HEK293 (cell line): ENCODE data around the gene DPM1.

Source experiments
- CTCF ChIA-PET: fragments of 350-600 bp; formaldehyde crosslinking; extraction: SDS; loops from one replicate; lab custom pipeline; 2021; ENCODE audit warnings: antibody characterized with exemption; lab: Yijun Ruan, JAX
- POLR2A ChIA-PET: fragments of 300-600 bp; formaldehyde crosslinking; extraction: SDS; loops from one replicate; lab custom pipeline; 2020; ENCODE audit warnings: antibody characterized with exemption, inconsistent platforms; lab: Yijun Ruan, JAX
- H3K27ac ChIP-seq: fragments of 200-500 bp; sonication (Bioruptor generic); 2 replicates; pipeline ENCODE4 v1.5.1; 2014; ENCODE audit warnings: low read depth, low read length, control low read depth, inconsistent platforms; ENCODE audit errors: extremely low read depth
- H3K36me3 ChIP-seq, 2 experiments: fragments of 200-500 bp in 1 of 2; sonication (Bioruptor generic) in 1 of 2; 1 replicate in 1 of 2; 2 replicates in 1 of 2; pipeline ENCODE4 v1.5.1; 2014 to 2017; ENCODE audit warnings: inconsistent platforms in 2 of 2, low read length in 2 of 2; ENCODE audit not compliant: control insufficient read depth in 2 of 2, insufficient read depth in 1 of 2
- H3K4me1 ChIP-seq: fragments of 200-500 bp; sonication (Bioruptor generic); 2 replicates; pipeline ENCODE4 v1.5.1; 2014; ENCODE audit warnings: mild to moderate bottlenecking, low read length, inconsistent platforms; ENCODE audit not compliant: control insufficient read depth, insufficient read depth
- H3K4me3 ChIP-seq: 2 replicates; pipeline ENCODE4 v1.5.1; 2011; ENCODE audit warnings: low read depth, mild to moderate bottlenecking, control low read depth, low read length, moderate library complexity
- H3K9me3 ChIP-seq: fragments of 200-500 bp; sonication (Bioruptor generic); 2 replicates; pipeline ENCODE4 v1.5.1; 2014; ENCODE audit warnings: low read depth, low read length, inconsistent platforms; ENCODE audit not compliant: control insufficient read depth, insufficient read depth
- FEZF1 ChIP-seq: fragments of 450-650 bp; formaldehyde crosslinking; IDR thresholded peaks from 2 replicates; pipeline ENCODE4 v1.5.1; 2016; ENCODE audit warnings: missing biosample characterization, missing genetic modification characterization
- IKZF3 ChIP-seq: fragments of 450-650 bp; IDR thresholded peaks from 2 replicates; pipeline ENCODE4 v1.5.0; 2018; ENCODE audit warnings: missing biosample characterization, mild to moderate bottlenecking, missing genetic modification characterization, moderate library complexity
- ZBTB1 ChIP-seq: fragments of 450-650 bp; formaldehyde crosslinking; IDR thresholded peaks from 2 replicates; pipeline ENCODE4 v1.5.1; 2016; ENCODE audit warnings: missing biosample characterization, missing genetic modification characterization
- ZBTB26 ChIP-seq: fragments of 450-650 bp; formaldehyde crosslinking; optimal IDR thresholded peaks from 2 replicates; pipeline ENCODE3; 2016; ENCODE audit warnings: missing biosample characterization, mild to moderate bottlenecking, missing genetic modification characterization
- ZIC2 ChIP-seq: fragments of 450-650 bp; formaldehyde crosslinking; IDR thresholded peaks from 2 replicates; pipeline ENCODE4 v1.5.1; 2016; ENCODE audit warnings: missing biosample characterization, missing genetic modification characterization
- ZNF174 ChIP-seq: fragments of 450-650 bp; formaldehyde crosslinking; IDR thresholded peaks from 2 replicates; pipeline ENCODE4 v1.5.0; 2017; ENCODE audit warnings: missing biosample characterization, mild to moderate bottlenecking, missing genetic modification characterization
- ZNF248 ChIP-seq: fragments of 450-650 bp; formaldehyde crosslinking; IDR thresholded peaks from 2 replicates; pipeline ENCODE4 v1.5.1; 2017; ENCODE audit warnings: missing biosample characterization, missing genetic modification characterization
- ZNF274 ChIP-seq, 2 experiments: fragments of 200-500 bp in 1 of 2; fragments of 450-650 bp in 1 of 2; sonication (Bioruptor generic) in 1 of 2; formaldehyde crosslinking in 1 of 2; IDR thresholded peaks; 2 replicates each; pipeline versions ENCODE4 v1.5.1 to v1.6.1; 2014 to 2016; ENCODE audit warnings: borderline replicate concordance in 1 of 2, inconsistent platforms in 1 of 2, low read length in 1 of 2, missing biosample characterization in 1 of 2, missing genetic modification characterization in 1 of 2
- ZNF341 ChIP-seq: fragments of 450-650 bp; formaldehyde crosslinking; IDR thresholded peaks from 2 replicates; pipeline ENCODE4; 2016; ENCODE audit warnings: low read depth, missing biosample characterization, missing genetic modification characterization
- ZNF747 ChIP-seq: fragments of 450-650 bp; formaldehyde crosslinking; IDR thresholded peaks from 2 replicates; pipeline ENCODE4 v1.5.1; 2016; ENCODE audit warnings: missing biosample characterization, missing genetic modification characterization
- ZNF791 ChIP-seq: fragments of 450-650 bp; formaldehyde crosslinking; IDR thresholded peaks from 2 replicates; pipeline ENCODE4 v1.5.1; 2016; ENCODE audit warnings: missing biosample characterization, missing genetic modification characterization
- TF ChIP-seq, protein P1 (sequence below): fragments of 450-650 bp; formaldehyde crosslinking; IDR thresholded peaks from 2 replicates; pipeline ENCODE4 v1.5.1; 2016; ENCODE audit warnings: missing biosample characterization, missing genetic modification characterization, low read depth
- TF ChIP-seq, protein P2 (sequence below): fragments of 450-650 bp; IDR thresholded peaks from 2 replicates; pipeline ENCODE4 v1.5.1; 2018; ENCODE audit warnings: missing biosample characterization, missing genetic modification characterization
- TF ChIP-seq, protein P3 (sequence below): fragments of 450-650 bp; formaldehyde crosslinking; IDR thresholded peaks from 2 replicates; pipeline ENCODE4 v1.5.1; 2016; ENCODE audit warnings: missing biosample characterization, missing genetic modification characterization, borderline replicate concordance
- TF ChIP-seq, protein P4 (sequence below): fragments of 450-650 bp; formaldehyde crosslinking; IDR thresholded peaks from 2 replicates; pipeline ENCODE4 v1.5.1; 2016; ENCODE audit warnings: missing biosample characterization, missing genetic modification characterization

Gene DPM1

GRCh38 chr20:50967586-50967985, 9.3 kb upstream of the DPM1 start:
- H3K4me3 ChIP-seq, result no peak overlapping the region
- no peak overlapping the region for H3K27ac ChIP-seq
- H3K9me3 ChIP-seq, result no peaks in the 10 kb centered on the region
- TF ChIP-seq ZBTB1 (tag by site-specific recombination), result no peak
- TF ChIP-seq, protein P1, sequence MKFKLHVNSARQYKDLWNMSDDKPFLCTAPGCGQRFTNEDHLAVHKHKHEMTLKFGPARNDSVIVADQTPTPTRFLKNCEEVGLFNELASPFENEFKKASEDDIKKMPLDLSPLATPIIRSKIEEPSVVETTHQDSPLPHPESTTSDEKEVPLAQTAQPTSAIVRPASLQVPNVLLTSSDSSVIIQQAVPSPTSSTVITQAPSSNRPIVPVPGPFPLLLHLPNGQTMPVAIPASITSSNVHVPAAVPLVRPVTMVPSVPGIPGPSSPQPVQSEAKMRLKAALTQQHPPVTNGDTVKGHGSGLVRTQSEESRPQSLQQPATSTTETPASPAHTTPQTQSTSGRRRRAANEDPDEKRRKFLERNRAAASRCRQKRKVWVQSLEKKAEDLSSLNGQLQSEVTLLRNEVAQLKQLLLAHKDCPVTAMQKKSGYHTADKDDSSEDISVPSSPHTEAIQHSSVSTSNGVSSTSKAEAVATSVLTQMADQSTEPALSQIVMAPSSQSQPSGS, result no peak
- no peak for TF ChIP-seq FEZF1 (tag by site-specific recombination)
- TF ChIP-seq, protein P2, sequence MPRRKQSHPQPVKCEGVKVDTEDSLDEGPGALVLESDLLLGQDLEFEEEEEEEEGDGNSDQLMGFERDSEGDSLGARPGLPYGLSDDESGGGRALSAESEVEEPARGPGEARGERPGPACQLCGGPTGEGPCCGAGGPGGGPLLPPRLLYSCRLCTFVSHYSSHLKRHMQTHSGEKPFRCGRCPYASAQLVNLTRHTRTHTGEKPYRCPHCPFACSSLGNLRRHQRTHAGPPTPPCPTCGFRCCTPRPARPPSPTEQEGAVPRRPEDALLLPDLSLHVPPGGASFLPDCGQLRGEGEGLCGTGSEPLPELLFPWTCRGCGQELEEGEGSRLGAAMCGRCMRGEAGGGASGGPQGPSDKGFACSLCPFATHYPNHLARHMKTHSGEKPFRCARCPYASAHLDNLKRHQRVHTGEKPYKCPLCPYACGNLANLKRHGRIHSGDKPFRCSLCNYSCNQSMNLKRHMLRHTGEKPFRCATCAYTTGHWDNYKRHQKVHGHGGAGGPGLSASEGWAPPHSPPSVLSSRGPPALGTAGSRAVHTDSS, result no peak
- TF ChIP-seq IKZF3 (tag by site-specific recombination), result no peak
- no peak for TF ChIP-seq ZNF791 (tag by site-specific recombination)
- no peak for TF ChIP-seq ZNF248 (tag by site-specific recombination)
- TF ChIP-seq ZNF274 (IDR thresholded peaks at IDR 0.05; ENCODE audit: low read length), result no peak
- no peak for TF ChIP-seq ZNF274 (tag by site-specific recombination; IDR thresholded peaks at IDR 0.05; ENCODE audit: borderline replicate concordance)
- TF ChIP-seq ZNF341 (tag by site-specific recombination), result no peak
- TF ChIP-seq, protein P3, sequence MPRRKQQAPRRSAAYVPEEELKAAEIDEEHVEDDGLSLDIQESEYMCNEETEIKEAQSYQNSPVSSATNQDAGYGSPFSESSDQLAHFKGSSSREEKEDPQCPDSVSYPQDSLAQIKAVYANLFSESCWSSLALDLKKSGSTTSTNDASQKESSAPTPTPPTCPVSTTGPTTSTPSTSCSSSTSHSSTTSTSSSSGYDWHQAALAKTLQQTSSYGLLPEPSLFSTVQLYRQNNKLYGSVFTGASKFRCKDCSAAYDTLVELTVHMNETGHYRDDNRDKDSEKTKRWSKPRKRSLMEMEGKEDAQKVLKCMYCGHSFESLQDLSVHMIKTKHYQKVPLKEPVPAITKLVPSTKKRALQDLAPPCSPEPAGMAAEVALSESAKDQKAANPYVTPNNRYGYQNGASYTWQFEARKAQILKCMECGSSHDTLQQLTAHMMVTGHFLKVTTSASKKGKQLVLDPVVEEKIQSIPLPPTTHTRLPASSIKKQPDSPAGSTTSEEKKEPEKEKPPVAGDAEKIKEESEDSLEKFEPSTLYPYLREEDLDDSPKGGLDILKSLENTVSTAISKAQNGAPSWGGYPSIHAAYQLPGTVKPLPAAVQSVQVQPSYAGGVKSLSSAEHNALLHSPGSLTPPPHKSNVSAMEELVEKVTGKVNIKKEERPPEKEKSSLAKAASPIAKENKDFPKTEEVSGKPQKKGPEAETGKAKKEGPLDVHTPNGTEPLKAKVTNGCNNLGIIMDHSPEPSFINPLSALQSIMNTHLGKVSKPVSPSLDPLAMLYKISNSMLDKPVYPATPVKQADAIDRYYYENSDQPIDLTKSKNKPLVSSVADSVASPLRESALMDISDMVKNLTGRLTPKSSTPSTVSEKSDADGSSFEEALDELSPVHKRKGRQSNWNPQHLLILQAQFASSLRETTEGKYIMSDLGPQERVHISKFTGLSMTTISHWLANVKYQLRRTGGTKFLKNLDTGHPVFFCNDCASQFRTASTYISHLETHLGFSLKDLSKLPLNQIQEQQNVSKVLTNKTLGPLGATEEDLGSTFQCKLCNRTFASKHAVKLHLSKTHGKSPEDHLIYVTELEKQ, result no peak
- TF ChIP-seq, protein P4, sequence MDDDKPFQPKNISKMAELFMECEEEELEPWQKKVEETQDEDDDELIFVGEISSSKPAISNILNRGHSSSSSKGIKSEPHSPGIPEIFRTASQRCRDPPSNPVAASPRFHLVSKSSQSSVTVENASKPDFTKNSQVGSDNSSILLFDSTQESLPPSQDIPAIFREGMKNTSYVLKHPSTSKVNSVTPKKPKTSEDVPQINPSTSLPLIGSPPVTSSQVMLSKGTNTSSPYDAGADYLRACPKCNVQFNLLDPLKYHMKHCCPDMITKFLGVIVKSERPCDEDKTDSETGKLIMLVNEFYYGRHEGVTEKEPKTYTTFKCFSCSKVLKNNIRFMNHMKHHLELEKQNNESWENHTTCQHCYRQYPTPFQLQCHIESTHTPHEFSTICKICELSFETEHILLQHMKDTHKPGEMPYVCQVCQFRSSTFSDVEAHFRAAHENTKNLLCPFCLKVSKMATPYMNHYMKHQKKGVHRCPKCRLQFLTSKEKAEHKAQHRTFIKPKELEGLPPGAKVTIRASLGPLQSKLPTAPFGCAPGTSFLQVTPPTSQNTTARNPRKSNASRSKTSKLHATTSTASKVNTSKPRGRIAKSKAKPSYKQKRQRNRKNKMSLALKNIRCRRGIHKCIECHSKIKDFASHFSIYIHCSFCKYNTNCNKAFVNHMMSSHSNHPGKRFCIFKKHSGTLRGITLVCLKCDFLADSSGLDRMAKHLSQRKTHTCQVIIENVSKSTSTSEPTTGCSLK (tag by site-specific recombination), result no peak
- TF ChIP-seq ZIC2 (tag by site-specific recombination), result no peak
- TF ChIP-seq ZNF747, result no peak
- no peak for TF ChIP-seq ZBTB26 (tag by site-specific recombination)
- TF ChIP-seq ZNF174, result no peak
- no peaks in the 10 kb centered on the region for H3K4me1 ChIP-seq
- CTCF ChIA-PET, result interaction anchor here (2.5 kb wide), 1 partner anchor 14 kb away, joined by 12 read pairs; no protein-coding TSS in a partner anchor
- POLR2A ChIA-PET, result no interaction called here
- no peaks in the 10 kb centered on the region for H3K36me3 ChIP-seq
